ENCODE data around the gene PLCL2.

Gene PLCL2

DNA sequence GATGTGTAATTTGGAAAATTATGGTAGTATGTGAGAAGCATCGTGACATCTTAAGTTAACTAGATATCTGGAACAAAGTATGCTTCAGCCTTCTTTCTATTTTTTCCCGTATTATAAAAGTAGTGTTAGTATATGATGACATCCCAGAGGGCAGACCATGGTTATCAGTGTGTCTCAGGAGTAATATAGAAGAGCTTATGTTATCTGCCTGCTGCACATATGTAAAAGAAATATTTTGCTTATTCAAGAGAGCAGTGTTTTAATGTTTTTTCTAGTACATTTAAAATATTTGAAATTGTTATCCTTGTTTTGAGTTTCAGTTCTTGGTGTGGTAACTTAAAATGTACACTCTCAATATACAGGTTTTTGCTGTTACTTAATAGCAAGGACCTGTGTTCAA, 24.1 kb downstream of the PLCL2 start:
- no peaks in the 10 kb centered on the region for H3K9me3 ChIP-seq
- H3K27ac ChIP-seq = peak overlapping the region; percentile 62
- H3K27me3 ChIP-seq = no peaks in the 10 kb centered on the region
- H3K4me3 ChIP-seq (ENCODE audit: low read depth in 1 of 2, low read length in 1 of 2) = no peak overlapping the region
- TF ChIP-seq, protein P1, sequence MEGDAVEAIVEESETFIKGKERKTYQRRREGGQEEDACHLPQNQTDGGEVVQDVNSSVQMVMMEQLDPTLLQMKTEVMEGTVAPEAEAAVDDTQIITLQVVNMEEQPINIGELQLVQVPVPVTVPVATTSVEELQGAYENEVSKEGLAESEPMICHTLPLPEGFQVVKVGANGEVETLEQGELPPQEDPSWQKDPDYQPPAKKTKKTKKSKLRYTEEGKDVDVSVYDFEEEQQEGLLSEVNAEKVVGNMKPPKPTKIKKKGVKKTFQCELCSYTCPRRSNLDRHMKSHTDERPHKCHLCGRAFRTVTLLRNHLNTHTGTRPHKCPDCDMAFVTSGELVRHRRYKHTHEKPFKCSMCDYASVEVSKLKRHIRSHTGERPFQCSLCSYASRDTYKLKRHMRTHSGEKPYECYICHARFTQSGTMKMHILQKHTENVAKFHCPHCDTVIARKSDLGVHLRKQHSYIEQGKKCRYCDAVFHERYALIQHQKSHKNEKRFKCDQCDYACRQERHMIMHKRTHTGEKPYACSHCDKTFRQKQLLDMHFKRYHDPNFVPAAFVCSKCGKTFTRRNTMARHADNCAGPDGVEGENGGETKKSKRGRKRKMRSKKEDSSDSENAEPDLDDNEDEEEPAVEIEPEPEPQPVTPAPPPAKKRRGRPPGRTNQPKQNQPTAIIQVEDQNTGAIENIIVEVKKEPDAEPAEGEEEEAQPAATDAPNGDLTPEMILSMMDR (IDR thresholded peaks at IDR 0.05) = no peak
- peaks cover 29 to 49% of the 10 kb centered on the region in 2 experiments for H3K4me1 ChIP-seq (ENCODE audit: control insufficient read depth in 1 of 2, insufficient read depth in 1 of 2, low read depth in 1 of 2, low read length in 1 of 2)
- no peaks in the 10 kb centered on the region for H3K36me3 ChIP-seq

DNA sequence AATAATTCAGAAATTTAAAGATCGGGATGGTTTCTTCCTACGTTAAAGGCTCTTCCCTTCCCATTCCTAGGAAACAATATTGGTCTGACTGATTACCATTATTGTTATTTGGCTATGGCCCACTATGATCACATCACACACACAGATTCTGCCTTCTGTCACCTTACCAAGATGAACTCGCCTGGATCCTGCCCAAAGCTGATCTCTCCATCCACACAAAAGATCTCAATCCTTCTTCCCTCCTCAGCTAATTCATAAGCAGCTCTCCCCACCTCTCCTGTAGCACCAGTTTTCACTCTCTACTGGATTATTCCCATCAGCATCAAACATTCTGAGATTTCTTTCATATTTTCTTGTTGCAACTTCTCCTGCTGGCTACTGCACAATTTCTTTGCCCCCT, 25.0 kb downstream of the PLCL2 start:
- H3K9me3 ChIP-seq = no peaks in the 10 kb centered on the region
- no peaks in the 10 kb centered on the region for H3K27me3 ChIP-seq
- H3K4me1 ChIP-seq (ENCODE audit: control insufficient read depth in 1 of 2, insufficient read depth in 1 of 2, low read depth in 1 of 2, low read length in 1 of 2) = peaks cover 29 to 48% of the 10 kb centered on the region in 2 experiments
- no peaks in the 10 kb centered on the region for H3K36me3 ChIP-seq
- H3K4me3 ChIP-seq (ENCODE audit: low read depth in 1 of 2, low read length in 1 of 2) = no peak overlapping the region
- TF ChIP-seq, protein P1 (IDR thresholded peaks at IDR 0.05) = no peak
- H3K27ac ChIP-seq = peak overlapping the region; percentile 3

DNA sequence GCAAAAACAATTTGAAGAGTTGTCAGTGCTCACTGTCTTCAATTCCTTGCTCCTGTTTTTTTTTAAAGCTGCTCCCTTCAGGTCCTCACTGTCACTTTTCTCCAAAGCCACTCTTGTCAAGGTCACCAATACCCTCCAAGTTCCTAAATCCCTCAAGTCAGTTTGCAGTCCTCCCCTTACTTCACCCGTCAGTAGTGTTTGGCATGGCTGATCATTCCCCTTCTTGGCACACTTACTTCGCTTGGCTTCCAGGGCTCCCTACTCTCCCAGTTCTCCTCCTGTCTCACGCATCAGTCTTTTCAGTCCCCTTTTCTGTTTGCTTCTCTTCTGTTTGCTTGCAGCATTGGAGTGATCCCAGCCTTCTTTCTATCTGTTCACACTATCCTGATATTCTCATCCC, 25.5 kb downstream of the PLCL2 start:
- peak overlapping the region; percentile 3 for H3K27ac ChIP-seq
- no peaks in the 10 kb centered on the region for H3K27me3 ChIP-seq
- H3K4me3 ChIP-seq (ENCODE audit: low read depth in 1 of 2, low read length in 1 of 2) = no peak overlapping the region
- peaks cover 29 to 44% of the 10 kb centered on the region in 2 experiments for H3K4me1 ChIP-seq (ENCODE audit: control insufficient read depth in 1 of 2, insufficient read depth in 1 of 2, low read depth in 1 of 2, low read length in 1 of 2)
- TF ChIP-seq, protein P1 (IDR thresholded peaks at IDR 0.05) = no peak
- no peaks in the 10 kb centered on the region for H3K9me3 ChIP-seq
- no peaks in the 10 kb centered on the region for H3K36me3 ChIP-seq

DNA sequence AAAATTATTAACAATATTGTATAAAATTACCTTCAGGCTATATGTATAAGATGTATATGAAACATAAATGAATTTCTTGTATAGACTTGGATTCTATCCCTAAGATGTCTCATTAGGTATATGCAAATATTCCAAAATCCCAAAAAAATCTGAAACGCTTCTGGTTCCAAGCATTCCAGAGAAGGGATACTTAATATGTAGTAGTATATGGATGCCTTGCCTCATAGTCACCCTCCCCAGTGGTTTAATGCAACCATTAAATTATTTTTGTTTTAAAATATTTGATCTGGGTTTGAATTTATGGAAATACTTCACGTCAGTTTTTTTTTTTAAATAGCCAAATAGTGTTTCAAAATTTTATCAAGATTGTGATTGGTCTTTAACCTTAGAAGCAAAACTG, 27.2 kb downstream of the PLCL2 start:
- H3K27ac ChIP-seq = peak overlapping the region; percentile 44
- H3K4me1 ChIP-seq (ENCODE audit: control insufficient read depth in 1 of 2, insufficient read depth in 1 of 2, low read depth in 1 of 2, low read length in 1 of 2) = peaks cover 29 to 49% of the 10 kb centered on the region in 2 experiments
- no peaks in the 10 kb centered on the region for H3K9me3 ChIP-seq
- no peak overlapping the region for H3K4me3 ChIP-seq (ENCODE audit: low read depth in 1 of 2, low read length in 1 of 2)
- TF ChIP-seq, protein P1 (IDR thresholded peaks at IDR 0.05) = no peak
- no peaks in the 10 kb centered on the region for H3K27me3 ChIP-seq
- no peaks in the 10 kb centered on the region for H3K36me3 ChIP-seq

DNA sequence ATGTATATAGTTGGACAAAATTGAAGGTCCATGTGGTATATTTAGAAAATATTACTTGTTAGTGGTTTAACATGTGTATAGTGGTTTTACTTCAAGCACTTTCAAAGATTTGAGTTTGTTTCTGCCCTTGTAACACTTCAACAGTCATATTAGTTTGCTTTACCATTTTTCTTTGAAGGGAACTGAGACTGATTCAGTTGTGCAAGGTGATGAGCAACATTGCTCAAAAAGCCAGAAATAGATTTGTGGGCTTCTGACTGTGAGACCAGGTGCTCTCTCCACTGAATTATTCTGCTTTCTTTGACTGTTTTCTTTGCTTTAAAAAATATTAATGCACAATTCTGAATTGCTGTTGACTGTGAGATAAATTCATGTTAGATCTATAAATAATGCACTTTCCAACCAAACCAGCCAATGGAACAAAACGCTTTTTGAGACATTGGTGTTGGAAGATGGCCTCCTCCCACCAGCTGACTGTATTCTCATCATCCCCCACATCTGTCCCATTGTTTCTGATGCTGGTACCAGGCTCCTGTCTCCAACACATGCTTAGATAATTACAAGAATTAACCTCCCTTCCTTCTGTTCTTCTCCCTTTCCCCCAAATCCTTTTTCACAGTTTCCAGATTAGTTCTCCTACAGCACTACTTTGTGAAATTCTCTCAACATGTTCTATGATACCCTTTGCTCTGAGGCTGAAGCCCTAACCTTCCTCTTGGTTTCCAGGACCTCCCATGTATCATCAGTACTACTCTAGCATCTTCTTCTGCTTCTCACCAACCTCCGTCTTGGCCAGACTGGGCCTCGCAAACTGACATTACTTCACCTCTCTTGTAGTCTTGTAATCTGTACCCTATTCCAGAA, 27.9 kb downstream of the PLCL2 start:
- H3K4me3 ChIP-seq (ENCODE audit: low read depth in 1 of 2, low read length in 1 of 2) = no peak overlapping the region
- no peaks in the 10 kb centered on the region for H3K36me3 ChIP-seq

More for the DNA sequence above, 27.9 kb downstream of the PLCL2 start:
- Histone ChIP-seq H3K4me1 (ENCODE audit: control insufficient read depth in 1 of 2, insufficient read depth in 1 of 2, low read depth in 1 of 2, low read length in 1 of 2) (peaks cover 29 to 47% of the 10 kb centered on the region in 2 experiments), H3K27ac (peak overlapping the region; percentile 44), H3K9me3 (no peaks in the 10 kb centered on the region), H3K27me3 (no peaks in the 10 kb centered on the region)
- TF ChIP-seq, protein P1 (IDR thresholded peaks at IDR 0.05) = no peak

All from neutrophil (primary cell).